ENCODE data around the gene PARP8.

DNA sequence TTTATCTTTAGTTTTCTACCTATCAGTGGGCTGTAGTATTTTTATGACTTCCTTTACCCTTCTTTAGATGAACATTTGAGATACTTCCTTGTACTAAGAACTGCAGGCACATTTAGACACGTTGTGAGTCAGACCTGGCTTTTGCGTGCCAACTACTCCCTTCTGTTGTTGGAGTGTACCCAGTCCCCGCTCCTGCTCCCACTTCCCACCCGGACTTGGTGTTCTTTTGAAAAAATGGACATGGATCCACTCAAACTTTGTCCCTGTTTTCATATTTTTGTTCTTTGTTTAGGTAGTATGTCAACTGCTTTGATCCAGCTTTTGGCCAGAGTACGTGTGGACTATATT is 60.7 kb downstream of the PARP8 start:
- TF ChIP-seq, protein P1, sequence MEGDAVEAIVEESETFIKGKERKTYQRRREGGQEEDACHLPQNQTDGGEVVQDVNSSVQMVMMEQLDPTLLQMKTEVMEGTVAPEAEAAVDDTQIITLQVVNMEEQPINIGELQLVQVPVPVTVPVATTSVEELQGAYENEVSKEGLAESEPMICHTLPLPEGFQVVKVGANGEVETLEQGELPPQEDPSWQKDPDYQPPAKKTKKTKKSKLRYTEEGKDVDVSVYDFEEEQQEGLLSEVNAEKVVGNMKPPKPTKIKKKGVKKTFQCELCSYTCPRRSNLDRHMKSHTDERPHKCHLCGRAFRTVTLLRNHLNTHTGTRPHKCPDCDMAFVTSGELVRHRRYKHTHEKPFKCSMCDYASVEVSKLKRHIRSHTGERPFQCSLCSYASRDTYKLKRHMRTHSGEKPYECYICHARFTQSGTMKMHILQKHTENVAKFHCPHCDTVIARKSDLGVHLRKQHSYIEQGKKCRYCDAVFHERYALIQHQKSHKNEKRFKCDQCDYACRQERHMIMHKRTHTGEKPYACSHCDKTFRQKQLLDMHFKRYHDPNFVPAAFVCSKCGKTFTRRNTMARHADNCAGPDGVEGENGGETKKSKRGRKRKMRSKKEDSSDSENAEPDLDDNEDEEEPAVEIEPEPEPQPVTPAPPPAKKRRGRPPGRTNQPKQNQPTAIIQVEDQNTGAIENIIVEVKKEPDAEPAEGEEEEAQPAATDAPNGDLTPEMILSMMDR (IDR thresholded peaks at IDR 0.05) = no peak
- TF ChIP-seq POLR2A (IDR thresholded peaks at IDR 0.05) = no peak
